Inflammatory macrophage (primary cell): Measurements from ENCODE around the gene CH25H.
A peak's percentile ranks its signal among the peaks of the same experiment; 100 is the strongest.

Experiments
- DNase-seq, 2 donors: peaks; one replicate each; pipeline ENCODE4 v3.0.0-alpha.2; 2020 to 2022

Gene CH25H

GRCh38 chr10:89228962-89229361 is 21.8 kb upstream of the CH25H start:
- DNase-seq, result no peak

- no peak for DNase-seq
Measured at GRCh38 chr10:89228146-89228545, 21.0 kb upstream of the CH25H start.

GRCh38 chr10:89226891-89227290 is 19.8 kb upstream of the CH25H start:
- no peak for DNase-seq

GRCh38 chr10:89224739-89225443 is 17.8 kb upstream of the CH25H start:
- DNase-seq, result peak in 1 of 2 donors; percentile 52

- DNase-seq, result no peak
Measured at GRCh38 chr10:89221919-89222318, 14.8 kb upstream of the CH25H start.

GRCh38 chr10:89219513-89220218 is 12.5 kb upstream of the CH25H start:
- DNase-seq, result no peak

- DNase-seq, result peak; percentile 66 to 78
Measured at GRCh38 chr10:89217057-89217990, 10.2 kb upstream of the CH25H start.

GRCh38 chr10:89216056-89216455 is 8.9 kb upstream of the CH25H start:
- no peak for DNase-seq

GRCh38 chr10:89215511-89215910 is 8.4 kb upstream of the CH25H start:
- DNase-seq, result no peak

GRCh38 chr10:89214566-89215165 is 7.5 kb upstream of the CH25H start:
- no peak for DNase-seq

GRCh38 chr10:89213191-89213808 is 6.2 kb upstream of the CH25H start:
- DNase-seq, result peak; percentile 60 to 79

- DNase-seq, result no peak
Measured at GRCh38 chr10:89210794-89211425, 3.8 kb upstream of the CH25H start.

GRCh38 chr10:89209718-89210117 is 2.6 kb upstream of the CH25H start:
- DNase-seq, result no peak

GRCh38 chr10:89207801-89208551 is 859 bp upstream of the CH25H start:
- peak; percentile 43 to 52 for DNase-seq

- DNase-seq, result no peak
Measured at GRCh38 chr10:89206402-89207180, 526 bp downstream of the CH25H start.

GRCh38 chr10:89204621-89205185 is 2.4 kb downstream of the CH25H start:
- DNase-seq, result no peak

- no peak for DNase-seq
Measured at GRCh38 chr10:89203237-89203636, 3.9 kb downstream of the CH25H start.

GRCh38 chr10:89202033-89202425 is 5.1 kb downstream of the CH25H start:
- DNase-seq, result no peak

GRCh38 chr10:89201345-89202032 is 5.6 kb downstream of the CH25H start:
- DNase-seq, result no peak
